SK-N-SH treated with all-trans-retinoic acid at 6 μM for 48 hours (cell line): ENCODE measurements around the gene CNTNAP2.

Experiments used
- BACH2 ChIP-seq: fragments of 250-450 bp; sonication (Bioruptor Pico); IDR thresholded peaks from 2 replicates; pipeline ENCODE4 v1.9.0; 2021; ENCODE audit warnings: mild to moderate bottlenecking, borderline replicate concordance
- CREB5 ChIP-seq: fragments of 250-450 bp; sonication (Bioruptor Pico); IDR thresholded peaks from 2 replicates; pipeline ENCODE4 v1.5.1; 2020; ENCODE audit warnings: low read depth, mild to moderate bottlenecking, moderate library complexity
- CSRNP3 ChIP-seq: fragments of 250-450 bp; sonication (Bioruptor Pico); IDR thresholded peaks from 2 replicates; pipeline ENCODE4 v1.5.1; 2021; ENCODE audit warnings: mild to moderate bottlenecking, moderate library complexity
- ESRRG ChIP-seq: fragments of 250-450 bp; sonication (Bioruptor Pico); IDR thresholded peaks from 2 replicates; pipeline ENCODE4 v1.6.1; 2021; ENCODE audit warnings: mild to moderate bottlenecking
- ISL1 ChIP-seq: fragments of 250-450 bp; sonication (Bioruptor Pico); IDR thresholded peaks from 2 replicates; pipeline ENCODE4 v2.1.2; 2022; ENCODE audit warnings: mild to moderate bottlenecking, moderate library complexity
- OSR1 ChIP-seq: fragments of 250-450 bp; sonication (Bioruptor Pico); IDR thresholded peaks from 2 replicates; pipeline ENCODE4 v1.8.0; 2022; ENCODE audit warnings: moderate library complexity, mild to moderate bottlenecking, inconsistent platforms
- TCF4 ChIP-seq: fragments of 250-450 bp; sonication (Bioruptor Pico); IDR thresholded peaks from 2 replicates; pipeline ENCODE4 v1.8.0; 2021; ENCODE audit warnings: mild to moderate bottlenecking, moderate library complexity, borderline replicate concordance
- TOX ChIP-seq: fragments of 250-450 bp; sonication (Bioruptor Pico); IDR thresholded peaks from 2 replicates; pipeline ENCODE4 v1.8.0; 2021; ENCODE audit warnings: mild to moderate bottlenecking, moderate library complexity, borderline replicate concordance
- ZFP30 ChIP-seq: fragments of 450-650 bp; formaldehyde crosslinking; IDR thresholded peaks from 2 replicates; pipeline ENCODE4 v1.5.0; 2022; ENCODE audit warnings: mild to moderate bottlenecking, moderate library complexity
- ZNF565 ChIP-seq: fragments of 450-650 bp; formaldehyde crosslinking; conservative IDR thresholded peaks from 2 replicates; pipeline ENCODE4 v1.5.0; 2020; ENCODE audit warnings: low read depth, mild to moderate bottlenecking, moderate library complexity
- ZNF70 ChIP-seq: fragments of 450-650 bp; formaldehyde crosslinking; IDR thresholded peaks from 2 replicates; pipeline ENCODE4 v1.5.0; 2020; ENCODE audit warnings: mild to moderate bottlenecking, moderate library complexity
- ZNF8 ChIP-seq: fragments of 450-650 bp; formaldehyde crosslinking; IDR thresholded peaks from 2 replicates; pipeline ENCODE4 v1.5.0; 2020; ENCODE audit warnings: mild to moderate bottlenecking, moderate library complexity
- TF ChIP-seq, protein P1 (sequence below): fragments of 250-450 bp; sonication (Bioruptor Pico); IDR thresholded peaks from 2 replicates; pipeline ENCODE4 v1.8.0; 2021; ENCODE audit warnings: low read depth, mild to moderate bottlenecking, moderate library complexity, borderline replicate concordance
- TF ChIP-seq, protein P2 (sequence below): fragments of 250-450 bp; sonication (Bioruptor Pico); IDR thresholded peaks from 2 replicates; pipeline ENCODE4 v1.8.0; 2020; ENCODE audit warnings: mild to moderate bottlenecking, moderate library complexity, borderline replicate concordance

GRCh38 chr7:147796581-147796980, 1680.0 kb downstream of the CNTNAP2 start:
- TF ChIP-seq TCF4 (CRISPR knock-in tag) (no peak), CSRNP3 (CRISPR knock-in tag) (no peak), ZNF8 (CRISPR knock-in tag) (no peak), ZNF70 (CRISPR knock-in tag) (no peak), ZNF565 (CRISPR knock-in tag) (no peak), TOX (no peak), ESRRG (CRISPR knock-in tag) (no peak), OSR1 (CRISPR knock-in tag) (no peak), CREB5 (CRISPR knock-in tag) (no peak), ISL1 (CRISPR knock-in tag) (no peak), BACH2 (CRISPR knock-in tag) (no peak), ZFP30 (CRISPR knock-in tag) (no peak)
- TF ChIP-seq, protein P1, sequence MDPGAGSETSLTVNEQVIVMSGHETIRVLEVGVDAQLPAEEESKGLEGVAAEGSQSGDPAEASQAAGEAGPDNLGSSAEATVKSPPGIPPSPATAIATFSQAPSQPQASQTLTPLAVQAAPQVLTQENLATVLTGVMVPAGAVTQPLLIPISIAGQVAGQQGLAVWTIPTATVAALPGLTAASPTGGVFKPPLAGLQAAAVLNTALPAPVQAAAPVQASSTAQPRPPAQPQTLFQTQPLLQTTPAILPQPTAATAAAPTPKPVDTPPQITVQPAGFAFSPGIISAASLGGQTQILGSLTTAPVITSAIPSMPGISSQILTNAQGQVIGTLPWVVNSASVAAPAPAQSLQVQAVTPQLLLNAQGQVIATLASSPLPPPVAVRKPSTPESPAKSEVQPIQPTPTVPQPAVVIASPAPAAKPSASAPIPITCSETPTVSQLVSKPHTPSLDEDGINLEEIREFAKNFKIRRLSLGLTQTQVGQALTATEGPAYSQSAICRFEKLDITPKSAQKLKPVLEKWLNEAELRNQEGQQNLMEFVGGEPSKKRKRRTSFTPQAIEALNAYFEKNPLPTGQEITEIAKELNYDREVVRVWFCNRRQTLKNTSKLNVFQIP (CRISPR knock-in tag), result no peak
- TF ChIP-seq, protein P2, sequence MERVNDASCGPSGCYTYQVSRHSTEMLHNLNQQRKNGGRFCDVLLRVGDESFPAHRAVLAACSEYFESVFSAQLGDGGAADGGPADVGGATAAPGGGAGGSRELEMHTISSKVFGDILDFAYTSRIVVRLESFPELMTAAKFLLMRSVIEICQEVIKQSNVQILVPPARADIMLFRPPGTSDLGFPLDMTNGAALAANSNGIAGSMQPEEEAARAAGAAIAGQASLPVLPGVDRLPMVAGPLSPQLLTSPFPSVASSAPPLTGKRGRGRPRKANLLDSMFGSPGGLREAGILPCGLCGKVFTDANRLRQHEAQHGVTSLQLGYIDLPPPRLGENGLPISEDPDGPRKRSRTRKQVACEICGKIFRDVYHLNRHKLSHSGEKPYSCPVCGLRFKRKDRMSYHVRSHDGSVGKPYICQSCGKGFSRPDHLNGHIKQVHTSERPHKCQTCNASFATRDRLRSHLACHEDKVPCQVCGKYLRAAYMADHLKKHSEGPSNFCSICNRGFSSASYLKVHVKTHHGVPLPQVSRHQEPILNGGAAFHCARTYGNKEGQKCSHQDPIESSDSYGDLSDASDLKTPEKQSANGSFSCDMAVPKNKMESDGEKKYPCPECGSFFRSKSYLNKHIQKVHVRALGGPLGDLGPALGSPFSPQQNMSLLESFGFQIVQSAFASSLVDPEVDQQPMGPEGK (CRISPR knock-in tag), result no peak
